K562 (cell line): Measurements from ENCODE around the gene ZNF45. TPM values are rescaled to one million over a fixed set of nuclear protein-coding genes. Genes with fewer than 3 reads are reported as not detected.

Source experiments
- CBX2 ChIP-seq: fragments of 200-600 bp; sonication (generic); IDR thresholded peaks from one replicate; pipeline ENCODE4 v1.6.1; 2012; ENCODE audit warnings: mild to moderate bottlenecking, low read length, inconsistent platforms; ENCODE audit not compliant: insufficient read depth, poor library complexity, severe bottlenecking
- DPF2 ChIP-seq: fragments of 450-650 bp; IDR thresholded peaks from 2 replicates; pipeline ENCODE4 v1.6.1; 2016
- FUS ChIP-seq: fragments of 200-400 bp; formaldehyde crosslinking; optimal IDR thresholded peaks from 2 replicates; pipeline ENCODE3; 2017; ENCODE audit warnings: low read depth, low read length
- HMG20A ChIP-seq: fragments of 450-650 bp; formaldehyde crosslinking; conservative IDR thresholded peaks from 2 replicates; pipeline ENCODE4 v1.4.0; 2020; ENCODE audit warnings: mild to moderate bottlenecking, mixed read lengths
- HNRNPH1 ChIP-seq: fragments of 200-400 bp; formaldehyde crosslinking; optimal IDR thresholded peaks from 2 replicates; pipeline ENCODE3; 2017; ENCODE audit warnings: low read depth, mild to moderate bottlenecking, low read length, moderate library complexity
- KLF10 ChIP-seq: fragments of 250-450 bp; sonication (Bioruptor Pico); IDR thresholded peaks from 2 replicates; pipeline ENCODE4 v1.6.1; 2021; ENCODE audit warnings: matching md5 sums
- MCM2 ChIP-seq: fragments of 450-650 bp; IDR thresholded peaks from 2 replicates; pipeline ENCODE4 v1.6.1; 2017; ENCODE audit warnings: low read depth, mild to moderate bottlenecking
- MCM5 ChIP-seq: fragments of 450-650 bp; IDR thresholded peaks from 2 replicates; pipeline ENCODE4 v1.6.1; 2016; ENCODE audit warnings: low read depth
- NFATC3 ChIP-seq: fragments of 450-650 bp; IDR thresholded peaks from 2 replicates; pipeline ENCODE4 v1.6.1; 2017; ENCODE audit warnings: mild to moderate bottlenecking
- NONO ChIP-seq, 2 experiments: fragments of 200-400 bp in 1 of 2; fragments of 450-650 bp in 1 of 2; formaldehyde crosslinking in 1 of 2; IDR thresholded peaks; 2 replicates each; pipeline ENCODE4 v1.6.1; 2017; ENCODE audit warnings: low read depth in 2 of 2, mild to moderate bottlenecking in 2 of 2, moderate library complexity in 2 of 2, low read length in 1 of 2
- PCBP2 ChIP-seq: fragments of 200-400 bp; formaldehyde crosslinking; IDR thresholded peaks from 2 replicates; pipeline ENCODE4 v1.6.1; 2018; ENCODE audit warnings: low read length, low read depth, mild to moderate bottlenecking, moderate library complexity; ENCODE audit not compliant: poor library complexity, severe bottlenecking
- PHB ChIP-seq: fragments of 250-450 bp; sonication (Bioruptor Pico); IDR thresholded peaks from 2 replicates; pipeline ENCODE4 v1.5.0; 2021
- SAFB2 ChIP-seq: fragments of 200-400 bp; formaldehyde crosslinking; IDR thresholded peaks from 2 replicates; pipeline ENCODE4 v1.6.1; 2018; ENCODE audit warnings: borderline replicate concordance, low read length, low read depth, moderate library complexity; ENCODE audit not compliant: severe bottlenecking
- ZNF57 ChIP-seq: fragments of 450-650 bp; formaldehyde crosslinking; IDR thresholded peaks from 2 replicates; pipeline ENCODE4 v1.4.0; 2020; ENCODE audit warnings: mild to moderate bottlenecking, moderate library complexity
- polyA plus RNA-seq, 8 experiments: library from polyadenylated mRNA; depleted of rRNA in 4 of 8; stranded (reverse) in 5 of 8; unstranded in 3 of 8; fragments of >200 nt; fragmentation: Nextera tagmentation in 2 of 8; fragmentation: Illumina TruSeq in 1 of 8; extraction: Ambion mirVana in 2 of 8; extraction: Trizol in 1 of 8; gene quantifications; 2 replicates each; pipeline versions ENCODE4 v1.2.1 to v1.2.3, GENCODE V29; 2011 to 2014; ENCODE audit warnings: inconsistent platforms in 1 of 8, missing spikeins in 1 of 8
- total RNA-seq, 7 experiments: library from RNA; depleted of rRNA in 6 of 7; stranded (reverse); fragments of >200 nt in 6 of 7; fragmentation: Illumina TruSeq in 2 of 7; extraction: Trizol in 2 of 7; gene quantifications; 2 replicates each; pipeline versions ENCODE4 v1.2.1 to v1.2.3, GENCODE V29; 2011 to 2021; ENCODE audit warnings: low replicate concordance in 1 of 7
- TF ChIP-seq, protein P1 (sequence below): fragments of 450-650 bp; formaldehyde crosslinking; IDR thresholded peaks from 2 replicates; pipeline ENCODE4 v1.4.0; 2022; ENCODE audit warnings: mild to moderate bottlenecking, moderate library complexity
- TF ChIP-seq, protein P2 (sequence below), 2 experiments: fragments of 450-650 bp in 1 of 2; sonication (generic) in 1 of 2; formaldehyde crosslinking in 1 of 2; IDR thresholded peaks in 1 of 2; conservative IDR thresholded peaks in 1 of 2; 2 replicates each; pipeline versions ENCODE4 v1.6.1 to v1.8.1; 2016 to 2023; ENCODE audit warnings: mild to moderate bottlenecking in 2 of 2, moderate library complexity in 2 of 2, inconsistent platforms in 1 of 2, missing genetic modification reagents in 1 of 2
- TF ChIP-seq, protein P3 (sequence below): fragments of 250-450 bp; sonication (Bioruptor Pico); IDR thresholded peaks from 2 replicates; pipeline ENCODE4 v1.8.0; 2022; ENCODE audit warnings: inconsistent platforms, mild to moderate bottlenecking, moderate library complexity, borderline replicate concordance
- TF ChIP-seq, protein P4 (sequence below): fragments of 450-650 bp; IDR thresholded peaks from 2 replicates; pipeline ENCODE4 v1.6.1; 2016
- TF ChIP-seq, protein P5 (sequence below): fragments of 250-450 bp; sonication (Bioruptor Pico); IDR thresholded peaks from 2 replicates; pipeline ENCODE4 v1.4.0; 2020; ENCODE audit warnings: mild to moderate bottlenecking, moderate library complexity
- TF ChIP-seq, protein P6 (sequence below): fragments of 450-650 bp; conservative IDR thresholded peaks from 2 replicates; pipeline ENCODE4 v1.6.1; 2016; ENCODE audit warnings: missing genetic modification characterization, low read depth, mild to moderate bottlenecking, missing compliant biosample characterization, moderate library complexity

ZNF45 gene
- total and polyA plus RNA-seq, 9 of the 15 experiments (the other 6 are each of a cell fraction or from before 2014, with no cell fraction given): 2.6 to 10.6 (median 9.4) TPM

DNA sequence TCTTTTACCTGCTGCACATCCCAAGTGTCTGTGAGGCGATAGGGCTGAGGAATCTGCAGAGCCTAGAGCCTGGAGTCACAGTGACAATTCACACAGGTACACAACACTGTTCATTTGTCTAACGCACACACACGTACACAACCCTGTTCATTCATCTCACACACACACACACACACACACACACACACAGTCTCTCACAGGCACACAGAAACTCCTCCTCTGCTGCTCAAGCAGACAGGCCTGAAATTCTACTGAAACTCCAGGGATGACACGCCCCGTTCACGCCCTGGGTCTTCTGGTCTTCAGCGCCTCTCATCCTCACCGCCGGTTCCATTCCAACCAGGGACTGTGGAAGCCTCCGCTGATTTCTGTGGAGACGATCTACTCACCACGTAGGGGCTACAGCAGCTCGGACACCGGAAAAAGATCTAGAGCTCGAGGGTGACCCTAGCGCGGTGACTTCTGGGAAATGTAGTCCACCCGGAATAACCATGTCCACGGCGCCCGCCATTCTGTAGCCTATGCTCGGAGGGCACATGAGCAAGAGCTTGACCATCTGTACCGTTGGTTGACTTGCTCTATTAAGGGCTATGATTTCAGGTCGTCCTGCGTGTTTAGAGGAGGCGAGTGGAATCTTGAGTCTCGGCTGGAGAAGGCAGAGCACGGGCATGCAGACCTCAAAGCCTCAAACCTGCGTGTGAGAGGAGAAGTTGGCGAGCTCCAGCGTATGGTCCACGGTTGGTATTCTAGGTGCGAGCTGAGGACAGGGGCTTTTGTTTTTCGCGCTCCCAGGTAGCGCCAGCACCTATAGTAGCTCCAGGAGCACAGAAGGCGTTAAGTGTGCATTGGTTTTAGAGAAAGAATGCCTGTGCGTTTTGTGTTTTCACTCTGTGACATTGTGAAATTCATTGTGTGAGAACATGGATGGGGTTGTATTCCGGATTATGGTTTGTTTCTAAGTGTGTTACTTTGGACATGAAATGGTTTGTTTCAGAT lies 33.4 kb downstream of the ZNF45 start (continued):
- no peak for TF ChIP-seq NFATC3
- TF ChIP-seq, protein P1, sequence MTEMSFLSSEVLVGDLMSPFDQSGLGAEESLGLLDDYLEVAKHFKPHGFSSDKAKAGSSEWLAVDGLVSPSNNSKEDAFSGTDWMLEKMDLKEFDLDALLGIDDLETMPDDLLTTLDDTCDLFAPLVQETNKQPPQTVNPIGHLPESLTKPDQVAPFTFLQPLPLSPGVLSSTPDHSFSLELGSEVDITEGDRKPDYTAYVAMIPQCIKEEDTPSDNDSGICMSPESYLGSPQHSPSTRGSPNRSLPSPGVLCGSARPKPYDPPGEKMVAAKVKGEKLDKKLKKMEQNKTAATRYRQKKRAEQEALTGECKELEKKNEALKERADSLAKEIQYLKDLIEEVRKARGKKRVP (CRISPR knock-in tag): no peak
- TF ChIP-seq, protein P2, sequence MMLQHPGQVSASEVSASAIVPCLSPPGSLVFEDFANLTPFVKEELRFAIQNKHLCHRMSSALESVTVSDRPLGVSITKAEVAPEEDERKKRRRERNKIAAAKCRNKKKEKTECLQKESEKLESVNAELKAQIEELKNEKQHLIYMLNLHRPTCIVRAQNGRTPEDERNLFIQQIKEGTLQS (IDR thresholded peaks at IDR 0.05): no peak
- TF ChIP-seq, protein P2 (CRISPR knock-in tag; conservative IDR thresholded peaks at IDR 0.05): no peak
- no peak for TF ChIP-seq NONO (IDR thresholded peaks at IDR 0.05; ENCODE audit: low read depth in 2 of 2, low read length in 1 of 2)
- no peak for TF ChIP-seq PHB
- 0 out of 2 replicates have a peak, but pooled peaks have one; percentile 24 for TF ChIP-seq DPF2
- TF ChIP-seq KLF10: no peak
- TF ChIP-seq HNRNPH1: no peak
- no peak for TF ChIP-seq MCM5
- TF ChIP-seq CBX2: no peak
- TF ChIP-seq ZNF57 (CRISPR knock-in tag): no peak
- TF ChIP-seq, protein P3, sequence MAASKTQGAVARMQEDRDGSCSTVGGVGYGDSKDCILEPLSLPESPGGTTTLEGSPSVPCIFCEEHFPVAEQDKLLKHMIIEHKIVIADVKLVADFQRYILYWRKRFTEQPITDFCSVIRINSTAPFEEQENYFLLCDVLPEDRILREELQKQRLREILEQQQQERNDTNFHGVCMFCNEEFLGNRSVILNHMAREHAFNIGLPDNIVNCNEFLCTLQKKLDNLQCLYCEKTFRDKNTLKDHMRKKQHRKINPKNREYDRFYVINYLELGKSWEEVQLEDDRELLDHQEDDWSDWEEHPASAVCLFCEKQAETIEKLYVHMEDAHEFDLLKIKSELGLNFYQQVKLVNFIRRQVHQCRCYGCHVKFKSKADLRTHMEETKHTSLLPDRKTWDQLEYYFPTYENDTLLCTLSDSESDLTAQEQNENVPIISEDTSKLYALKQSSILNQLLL: no peak
- no peak for TF ChIP-seq SAFB2
- TF ChIP-seq, protein P4, sequence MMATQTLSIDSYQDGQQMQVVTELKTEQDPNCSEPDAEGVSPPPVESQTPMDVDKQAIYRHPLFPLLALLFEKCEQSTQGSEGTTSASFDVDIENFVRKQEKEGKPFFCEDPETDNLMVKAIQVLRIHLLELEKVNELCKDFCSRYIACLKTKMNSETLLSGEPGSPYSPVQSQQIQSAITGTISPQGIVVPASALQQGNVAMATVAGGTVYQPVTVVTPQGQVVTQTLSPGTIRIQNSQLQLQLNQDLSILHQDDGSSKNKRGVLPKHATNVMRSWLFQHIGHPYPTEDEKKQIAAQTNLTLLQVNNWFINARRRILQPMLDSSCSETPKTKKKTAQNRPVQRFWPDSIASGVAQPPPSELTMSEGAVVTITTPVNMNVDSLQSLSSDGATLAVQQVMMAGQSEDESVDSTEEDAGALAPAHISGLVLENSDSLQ: no peak
- no peak for TF ChIP-seq MCM2
- TF ChIP-seq HMG20A: no peak
- TF ChIP-seq, protein P5, sequence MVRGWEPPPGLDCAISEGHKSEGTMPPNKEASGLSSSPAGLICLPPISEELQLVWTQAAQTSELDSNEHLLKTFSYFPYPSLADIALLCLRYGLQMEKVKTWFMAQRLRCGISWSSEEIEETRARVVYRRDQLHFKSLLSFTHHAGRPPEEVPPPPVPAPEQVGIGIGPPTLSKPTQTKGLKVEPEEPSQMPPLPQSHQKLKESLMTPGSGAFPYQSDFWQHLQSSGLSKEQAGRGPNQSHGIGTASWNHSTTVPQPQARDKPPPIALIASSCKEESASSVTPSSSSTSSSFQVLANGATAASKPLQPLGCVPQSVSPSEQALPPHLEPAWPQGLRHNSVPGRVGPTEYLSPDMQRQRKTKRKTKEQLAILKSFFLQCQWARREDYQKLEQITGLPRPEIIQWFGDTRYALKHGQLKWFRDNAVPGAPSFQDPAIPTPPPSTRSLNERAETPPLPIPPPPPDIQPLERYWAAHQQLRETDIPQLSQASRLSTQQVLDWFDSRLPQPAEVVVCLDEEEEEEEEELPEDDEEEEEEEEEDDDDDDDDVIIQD: no peak
- no peak for TF ChIP-seq PCBP2
- TF ChIP-seq, protein P6, sequence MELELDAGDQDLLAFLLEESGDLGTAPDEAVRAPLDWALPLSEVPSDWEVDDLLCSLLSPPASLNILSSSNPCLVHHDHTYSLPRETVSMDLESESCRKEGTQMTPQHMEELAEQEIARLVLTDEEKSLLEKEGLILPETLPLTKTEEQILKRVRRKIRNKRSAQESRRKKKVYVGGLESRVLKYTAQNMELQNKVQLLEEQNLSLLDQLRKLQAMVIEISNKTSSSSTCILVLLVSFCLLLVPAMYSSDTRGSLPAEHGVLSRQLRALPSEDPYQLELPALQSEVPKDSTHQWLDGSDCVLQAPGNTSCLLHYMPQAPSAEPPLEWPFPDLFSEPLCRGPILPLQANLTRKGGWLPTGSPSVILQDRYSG (tag): peak; percentile 52; the same call in 1 of the 2 replicates
- TF ChIP-seq FUS: no peak
